Heart left ventricle (tissue), 16 donors: ENCODE data around the gene OVAAL. TPM values are rescaled to one million over a fixed set of nuclear protein-coding genes. Genes with fewer than 3 reads are reported as not detected.
A peak's percentile ranks its signal among the peaks of the same experiment; 100 is the strongest.
"Not testable (repeated sequence)": the region's sequence is repeated elsewhere in the genome, so short reads cannot be mapped to it uniquely, and the experiment has no call there.

ENCODE experiments used
- ATAC-seq, 4 donors: fragments of 200-7000 bp; cut with Tn5 transposase; one replicate each; pipeline ENCODE4 v1.9.1; 2020 to 2022; ENCODE audit warnings: moderate library complexity in 4 of 4, mild to moderate bottlenecking in 3 of 4, moderate number of reproducible peaks in 1 of 4
- DNase-seq, 5 donors: peaks; one replicate each; pipeline ENCODE4 v3.0.0-alpha.2; 2020
- H3K27ac ChIP-seq, 12 donors: fragments of 200-600 bp; sonication (generic) in 4 of 12; one replicate each; pipeline versions ENCODE4 v1.5.0 to v1.8.0; 2016 to 2022; ENCODE audit warnings: mild to moderate bottlenecking in 2 of 12
- H3K27me3 ChIP-seq, 9 donors: fragments of 200-600 bp; sonication (generic) in 2 of 9; one replicate each; pipeline versions ENCODE4 v1.5.1 to v1.8.0; 2016 to 2022; ENCODE audit warnings: mild to moderate bottlenecking in 3 of 9
- H3K36me3 ChIP-seq, 9 donors: fragments of 200-600 bp; sonication (generic) in 2 of 9; one replicate each; pipeline versions ENCODE4 v1.5.0 to v1.8.0; 2018 to 2022; ENCODE audit warnings: mild to moderate bottlenecking in 2 of 9
- H3K4me1 ChIP-seq, 12 donors: fragments of 200-600 bp; sonication (generic) in 4 of 12; one replicate each; pipeline versions ENCODE4 v1.5.0 to v1.8.0; 2016 to 2022; ENCODE audit warnings: mild to moderate bottlenecking in 3 of 12
- H3K4me3 ChIP-seq, 12 donors: fragments of 200-600 bp; sonication (generic) in 4 of 12; one replicate each; pipeline versions ENCODE4 v1.5.0 to v1.8.0; 2017 to 2022; ENCODE audit warnings: mild to moderate bottlenecking in 9 of 12, moderate library complexity in 4 of 12
- H3K9me3 ChIP-seq, 12 donors: fragments of 200-600 bp; sonication (generic) in 4 of 12; one replicate each; pipeline versions ENCODE4 v1.5.0 to v1.8.0; 2016 to 2022; ENCODE audit warnings: mild to moderate bottlenecking in 1 of 12
- CTCF ChIP-seq, 12 donors: fragments of 200-600 bp; sonication (generic) in 4 of 12; IDR thresholded peaks; one replicate each; pipeline versions ENCODE4 v1.5.0 to v1.8.0; 2018 to 2022; ENCODE audit warnings: antibody characterized with exemption in 12 of 12, mild to moderate bottlenecking in 5 of 12
- POLR2A ChIP-seq, 2 donors: fragments of 450-650 bp; IDR thresholded peaks; one replicate each; pipeline ENCODE4 v1.6.1; 2017; ENCODE audit warnings: antibody characterized with exemption in 2 of 2, mild to moderate bottlenecking in 2 of 2, moderate library complexity in 2 of 2
- WGBS, 4 donors: extraction: QIAGEN DNeasy Blood & Tissue Kit in 2 of 4; methylation state at CpG; one replicate each; pipeline versions ENCODE4 v1.1.5 to v1.1.7; 2013 to 2018; 5-methylcytosine and 5-hydroxymethylcytosine counted together
- intact Hi-C, 10 donors: fragments of 100-400 bp; cut with DNase I; formaldehyde crosslinking; loops; one replicate each; pipeline versions ENCODE4 v1.11.1 to v1.14.2; 2022
- polyA plus RNA-seq, 2 donors: library from polyadenylated mRNA; stranded (reverse); fragments of 200-250 nt; gene quantifications; one replicate each; pipeline ENCODE4 v1.2.3, GENCODE V29; 2013
- total RNA-seq, 9 donors: library from RNA; depleted of rRNA in 2 of 9; stranded (reverse); fragments of >200 nt in 2 of 9; fragmentation: NEBNext Ultra II Directional in 3 of 9; extraction: Animal tissue kit (Norgen Biotek cat#: 25700) in 3 of 9; gene quantifications; one replicate each; pipeline versions ENCODE4 v1.1.0 to v1.2.4, GENCODE V29; 2016 to 2023
- donor health status: ischemic (EF 13 %, LVEDD 7.1; RV severe dilation, severe dysfunction).
- donor health status: healthy with polysubstance abuse.
- donor health status: DM: no; HTN: yes; CAD: no.
- donor health status: DM: no; HTN: no; CAD: no.
- donor health status: ischemic (EF 25% LVEDD 6.9; RV normal size, moderate dysfunction).
- donor health status: ischemic (EF 25% LVEDD 5.7; RV mildly dilated, moderate dysfunction).
- donor health status: healthy.
- donor health status: DM: yes; HTN: yes; CAD: no.
- donor health status: ischemic (EF 35%, LVEDD 5.7; RV mildly dilated, moderate dysfunction).
- donor health status: nonischemic (EF 11% LVEDD 7.7; RV severe dilation, severe dysfunction).
- donor health status: DM: yes; HTN: yes; CAD: no.
- donor health status: PGD.
- donor health status: ischemic (EF 29% LVEDD 5.4; RV normal size, mild dysfunction).
- donor health status: nonischemic (EF 23%, LVEDD 6.1; RV moderate dilation, normal function).

Gene OVAAL
- total and polyA plus RNA-seq, 11 donors = 1.5 to 13.9 (median 2.8) TPM

GRCh38 chr1:180544050-180544449, 14.7 kb upstream of the OVAAL start:
- Histone ChIP-seq H3K4me3 (no peak overlapping the region), H3K9me3 (no peaks in the 10 kb centered on the region), H3K36me3 (no peaks in the 10 kb centered on the region), H3K4me1 (peaks cover 3 to 60% (median 32%) of the 10 kb centered on the region in 12 donors), H3K27me3 (no peaks in the 10 kb centered on the region), H3K27ac (peak overlapping the region in 11 of 12 donors; percentile 3 to 89 (median 76))
- intact Hi-C loops = loop anchor here in 1 of 10 donors (5.0 kb wide), 1 partner anchor 48 kb away; no protein-coding TSS in a partner anchor
- no peak for ATAC-seq
- WGBS, 4 donors = 72 to 95% (median 77%) methylated on average over 3 to 4 of the region's 4 CpGs
- DNase-seq = no peak
- TF ChIP-seq POLR2A (IDR thresholded peaks at IDR 0.05) (no peak), CTCF (IDR thresholded peaks at IDR 0.05) (no peak)

- intact Hi-C loops = no loop called here
- DNase-seq (no peak), ATAC-seq (no peak)
- Histone ChIP-seq H3K36me3 (no peaks in the 10 kb centered on the region), H3K27me3 (no peaks in the 10 kb centered on the region), H3K4me1 (peaks cover 3 to 48% (median 23%) of the 10 kb centered on the region in 12 donors), H3K9me3 (no peaks in the 10 kb centered on the region), H3K4me3 (no peak overlapping the region), H3K27ac (peak overlapping the region in 4 of 12 donors; percentile 28 to 84 (median 54))
- TF ChIP-seq CTCF (IDR thresholded peaks at IDR 0.05) (no peak), POLR2A (IDR thresholded peaks at IDR 0.05) (no peak)
- WGBS, 4 donors = 97 to 100% (median 100%) methylated on average over 1 of the region's 1 CpG
Observed at GRCh38 chr1:180545991-180546390, 12.8 kb upstream of the OVAAL start.

- H3K36me3 ChIP-seq = no peaks in the 10 kb centered on the region
- peak overlapping the region in 1 of 12 donors; percentile 72 for H3K27ac ChIP-seq
- TF ChIP-seq CTCF (IDR thresholded peaks at IDR 0.05) (no peak), POLR2A (IDR thresholded peaks at IDR 0.05) (no peak)
- intact Hi-C loops = no loop called here
- H3K4me1 ChIP-seq = peaks cover 0 to 35% (median 9%) of the 10 kb centered on the region in 12 donors
- H3K4me3 ChIP-seq = no peak overlapping the region
- no peaks in the 10 kb centered on the region for H3K27me3 ChIP-seq
- 87 to 91% (median 88%) methylated on average over 7 of the region's 7 CpGs for WGBS, 4 donors
- no peak for DNase-seq
- no peak for ATAC-seq
- no peaks in the 10 kb centered on the region for H3K9me3 ChIP-seq
Observed at GRCh38 chr1:180548686-180549317, 10.0 kb upstream of the OVAAL start.

- WGBS, 4 donors = 84 to 97% (median 87%) methylated on average over 8 of the region's 8 CpGs
- H3K36me3 ChIP-seq, intact Hi-C loops, ATAC-seq, H3K27me3 ChIP-seq, H3K9me3 ChIP-seq, DNase-seq, H3K4me3 ChIP-seq, H3K27ac ChIP-seq: not testable (repeated sequence)
- H3K4me1 ChIP-seq = peaks cover 0 to 32% (median 9%) of the 10 kb centered on the region in 12 donors
Observed at GRCh38 chr1:180549770-180550169, 9.0 kb upstream of the OVAAL start.

GRCh38 chr1:180550241-180550640, 8.5 kb upstream of the OVAAL start:
- no peak for ATAC-seq
- Histone ChIP-seq H3K4me3 (no peak overlapping the region), H3K9me3 (no peaks in the 10 kb centered on the region), H3K36me3 (no peaks in the 10 kb centered on the region), H3K27ac (no peak overlapping the region), H3K27me3 (no peaks in the 10 kb centered on the region), H3K4me1 (peaks cover 0 to 32% (median 9%) of the 10 kb centered on the region in 12 donors)
- 75 to 95% (median 77%) methylated on average over 3 of the region's 3 CpGs for WGBS, 4 donors
- TF ChIP-seq POLR2A (IDR thresholded peaks at IDR 0.05) (no peak), CTCF (IDR thresholded peaks at IDR 0.05) (no peak)
- DNase-seq = no peak
- intact Hi-C loops = no loop called here
